ACC112 (cell line): ENCODE measurements around the gene DAB1.

Experiments used
- H2AFZ ChIP-seq: fragments of 200-600 bp; sonication (generic); one replicate; pipeline ENCODE4 v1.6.0; 2017; ENCODE audit warnings: antibody characterized with exemption, low read length; ENCODE audit not compliant: unreplicated experiment
- H3K27ac ChIP-seq: fragments of 200-600 bp; sonication (generic); 2 replicates; pipeline ENCODE4 v1.5.1; 2014; ENCODE audit warnings: low read depth, mild to moderate bottlenecking, antibody characterized with exemption, low read length, moderate library complexity
- H3K27me3 ChIP-seq: fragments of 200-600 bp; sonication (generic); 2 replicates; pipeline ENCODE4 v1.6.1; 2014; ENCODE audit warnings: mild to moderate bottlenecking, antibody characterized with exemption, low read length, moderate library complexity, mixed read lengths; ENCODE audit not compliant: insufficient read depth
- H3K36me3 ChIP-seq: fragments of 200-600 bp; sonication (generic); 2 replicates; pipeline ENCODE4 v1.6.1; 2016; ENCODE audit warnings: mild to moderate bottlenecking, antibody characterized with exemption, low read length, moderate library complexity, mixed read lengths; ENCODE audit not compliant: insufficient read depth
- H3K4me1 ChIP-seq: fragments of 200-600 bp; sonication (generic); one replicate; pipeline ENCODE4 v1.6.1; 2016; ENCODE audit warnings: low read length, mixed read lengths; ENCODE audit not compliant: insufficient read depth, unreplicated experiment, control insufficient read depth
- H3K4me3 ChIP-seq: fragments of 200-600 bp; sonication (generic); 2 replicates; pipeline ENCODE4 v1.5.1; 2014; ENCODE audit warnings: mild to moderate bottlenecking, low read depth, low read length
- H3K79me2 ChIP-seq: fragments of 200-600 bp; sonication (generic); one replicate; pipeline ENCODE4 v1.6.0; 2016; ENCODE audit warnings: low read length; ENCODE audit not compliant: control insufficient read depth, unreplicated experiment, insufficient read depth

The DAB1 gene

GRCh38 chr1:57302812-57303596 lies 120.9 kb downstream of the DAB1 start:
- Histone ChIP-seq H3K36me3 (no peaks in the 10 kb centered on the region), H2AFZ (no peak overlapping the region), H3K79me2 (no peaks in the 10 kb centered on the region), H3K4me1 (no peaks in the 10 kb centered on the region), H3K4me3 (no peak overlapping the region), H3K27ac (no peak overlapping the region), H3K27me3 (no peaks in the 10 kb centered on the region)

- Histone ChIP-seq H3K4me3 (no peak overlapping the region), H3K27me3 (no peaks in the 10 kb centered on the region), H2AFZ (no peak overlapping the region), H3K27ac (no peak overlapping the region), H3K4me1 (no peaks in the 10 kb centered on the region), H3K79me2 (no peaks in the 10 kb centered on the region), H3K36me3 (no peaks in the 10 kb centered on the region)
Measured at GRCh38 chr1:57300186-57300585, 123.7 kb downstream of the DAB1 start.

GRCh38 chr1:57296726-57297250 lies 127.1 kb downstream of the DAB1 start:
- H2AFZ ChIP-seq: no peak overlapping the region
- H3K4me3 ChIP-seq: no peak overlapping the region
- no peak overlapping the region for H3K27ac ChIP-seq
- no peaks in the 10 kb centered on the region for H3K4me1 ChIP-seq
- H3K27me3 ChIP-seq: no peaks in the 10 kb centered on the region
- H3K36me3 ChIP-seq: no peaks in the 10 kb centered on the region
- H3K79me2 ChIP-seq: no peaks in the 10 kb centered on the region

GRCh38 chr1:57295326-57295725 lies 128.5 kb downstream of the DAB1 start:
- Histone ChIP-seq H3K4me1 (no peaks in the 10 kb centered on the region), H3K4me3 (no peak overlapping the region), H3K79me2 (no peaks in the 10 kb centered on the region), H2AFZ (no peak overlapping the region), H3K27me3 (no peaks in the 10 kb centered on the region), H3K27ac (no peak overlapping the region), H3K36me3 (no peaks in the 10 kb centered on the region)

- no peak overlapping the region for H2AFZ ChIP-seq
- H3K36me3 ChIP-seq: no peaks in the 10 kb centered on the region
- H3K27me3 ChIP-seq: no peaks in the 10 kb centered on the region
- H3K27ac ChIP-seq: no peak overlapping the region
- no peaks in the 10 kb centered on the region for H3K4me1 ChIP-seq
- no peaks in the 10 kb centered on the region for H3K79me2 ChIP-seq
- no peak overlapping the region for H3K4me3 ChIP-seq
Measured at GRCh38 chr1:57294177-57294576, 129.7 kb downstream of the DAB1 start.

GRCh38 chr1:57293214-57293613 lies 130.6 kb downstream of the DAB1 start:
- no peaks in the 10 kb centered on the region for H3K36me3 ChIP-seq
- no peaks in the 10 kb centered on the region for H3K79me2 ChIP-seq
- H3K4me1 ChIP-seq: no peaks in the 10 kb centered on the region
- no peak overlapping the region for H3K4me3 ChIP-seq
- no peak overlapping the region for H3K27ac ChIP-seq
- H3K27me3 ChIP-seq: no peaks in the 10 kb centered on the region
- H2AFZ ChIP-seq: no peak overlapping the region

- no peaks in the 10 kb centered on the region for H3K27me3 ChIP-seq
- H2AFZ ChIP-seq: no peak overlapping the region
- no peaks in the 10 kb centered on the region for H3K4me1 ChIP-seq
- H3K36me3 ChIP-seq: no peaks in the 10 kb centered on the region
- no peak overlapping the region for H3K4me3 ChIP-seq
- H3K27ac ChIP-seq: no peak overlapping the region
- no peaks in the 10 kb centered on the region for H3K79me2 ChIP-seq
Measured at GRCh38 chr1:57289781-57290180, 134.1 kb downstream of the DAB1 start.

- Histone ChIP-seq H3K36me3 (no peaks in the 10 kb centered on the region), H3K27me3 (no peaks in the 10 kb centered on the region), H3K27ac (no peak overlapping the region), H3K4me1 (no peaks in the 10 kb centered on the region), H3K79me2 (no peaks in the 10 kb centered on the region), H2AFZ (no peak overlapping the region), H3K4me3 (no peak overlapping the region)
Measured at GRCh38 chr1:57285992-57286391, 137.9 kb downstream of the DAB1 start.

GRCh38 chr1:57282411-57282810 lies 141.4 kb downstream of the DAB1 start:
- H3K27me3 ChIP-seq: no peaks in the 10 kb centered on the region
- H3K27ac ChIP-seq: no peak overlapping the region
- no peaks in the 10 kb centered on the region for H3K4me1 ChIP-seq

GRCh38 chr1:57281324-57281723 lies 142.5 kb downstream of the DAB1 start:
- no peaks in the 10 kb centered on the region for H3K79me2 ChIP-seq
- no peaks in the 10 kb centered on the region for H3K36me3 ChIP-seq
- H3K27me3 ChIP-seq: no peaks in the 10 kb centered on the region
- no peak overlapping the region for H3K4me3 ChIP-seq
- H3K27ac ChIP-seq: no peak overlapping the region
- no peaks in the 10 kb centered on the region for H3K4me1 ChIP-seq
- no peak overlapping the region for H2AFZ ChIP-seq

More at GRCh38 chr1:57282411-57282810, 141.4 kb downstream of the DAB1 start:
- Histone ChIP-seq H3K79me2 (no peaks in the 10 kb centered on the region), H3K36me3 (no peaks in the 10 kb centered on the region), H2AFZ (no peak overlapping the region), H3K4me3 (no peak overlapping the region)
